GM12878 (cell line): ENCODE measurements around the gene KRTAP9-1. TPM values are rescaled to one million over a fixed set of nuclear protein-coding genes. Genes with fewer than 3 reads are reported as not detected.
"Not testable (repeated sequence)": the region's sequence is repeated elsewhere in the genome, so short reads cannot be mapped to it uniquely, and the experiment has no call there.

Experiments used
- ATAC-seq: fragments of 200-7000 bp; cut with Tn5 transposase; 3 replicates; pipeline ENCODE4 v1.9.1; 2020; ENCODE audit warnings: mild to moderate bottlenecking, moderate library complexity
- BruUV-seq: library from RNA; stranded (reverse); fragments of 400-500 nt; replicated peaks from 2 replicates; lab custom pipeline; 2021; lab: Mats Ljungman, UMichigan
- CTCF ChIA-PET: fragments of 300-600 bp; sonication (Branson Sonifier 250); formaldehyde crosslinking; extraction: SDS; loops from one replicate; lab custom pipeline; 2021; ENCODE audit warnings: inconsistent platforms; lab: Yijun Ruan, JAX
- POLR2A ChIA-PET: fragments of 350-600 bp; formaldehyde crosslinking; extraction: SDS; loops from one replicate; lab custom pipeline; 2021; ENCODE audit warnings: inconsistent platforms; lab: Charles Lee
- RAD21 ChIA-PET: fragments of 300-600 bp; sonication (Branson Sonifier 250); formaldehyde crosslinking; loops from one replicate; lab custom pipeline; 2023; ENCODE audit warnings: antibody characterized with exemption; ENCODE audit not compliant: unreplicated experiment; lab: Charles Lee
- SMC1A ChIA-PET: fragments of 300-600 bp; sonication (Branson Sonifier 250); formaldehyde crosslinking; loops from one replicate; lab custom pipeline; 2023; ENCODE audit not compliant: unreplicated experiment, uncharacterized antibody; lab: Charles Lee
- DNase-seq: peaks from one replicate; pipeline ENCODE4 v3.0.0-alpha.2; 2011; ENCODE audit warnings: low read depth, low spot score
- FAIRE-seq: peaks from 3 replicates; lab custom pipeline; 2011; peaks lifted over from hg19 to GRCh38; lab: Jason Lieb, UNC
- H2AFZ ChIP-seq: 2 replicates; pipeline ENCODE4 v1.6.0; 2011; ENCODE audit warnings: low read depth, low read length, control low read depth; ENCODE audit not compliant: control insufficient read depth
- H3K27ac ChIP-seq: 2 replicates; pipeline ENCODE4 v1.5.1; 2011; ENCODE audit warnings: control low read depth; ENCODE audit not compliant: control insufficient read depth, insufficient read depth
- H3K27me3 ChIP-seq, 2 experiments: replicated peaks in 1 of 2; 2 replicates each; pipeline versions ENCODE4 v1.6.0 to v1.6.1; 2011; ENCODE audit warnings: low read length in 1 of 2; ENCODE audit not compliant: control insufficient read depth in 2 of 2, insufficient read depth in 2 of 2
- H3K36me3 ChIP-seq, 2 experiments: 2 replicates each; pipeline ENCODE4 v1.5.1; 2011; ENCODE audit warnings: low read length in 1 of 2; ENCODE audit not compliant: control insufficient read depth in 2 of 2, insufficient read depth in 2 of 2
- H3K4me1 ChIP-seq: 2 replicates; pipeline ENCODE4 v1.6.1; 2011; ENCODE audit warnings: mild to moderate bottlenecking, low read length, moderate library complexity, mixed read lengths; ENCODE audit not compliant: control insufficient read depth, insufficient read depth
- H3K4me2 ChIP-seq: 2 replicates; pipeline ENCODE4 v1.6.0; 2011; ENCODE audit warnings: control low read depth; ENCODE audit not compliant: control insufficient read depth, insufficient read depth
- H3K4me3 ChIP-seq: fragments of 200-600 bp; sonication (generic); 2 replicates; pipeline ENCODE4 v1.5.1; 2016
- H3K79me2 ChIP-seq: 2 replicates; pipeline ENCODE4 v1.6.0; 2011; ENCODE audit warnings: low read length; ENCODE audit not compliant: control insufficient read depth, insufficient read depth
- H3K9ac ChIP-seq: 2 replicates; pipeline ENCODE4 v1.8.0; 2011; ENCODE audit warnings: low read length, control low read depth, mixed read lengths; ENCODE audit not compliant: control insufficient read depth, insufficient read depth
- H3K9me3 ChIP-seq: replicated peaks from 3 replicates; pipeline ENCODE4 v1.5.1; 2011; ENCODE audit warnings: mild to moderate bottlenecking, low read length; ENCODE audit not compliant: control insufficient read depth, insufficient read depth
- H4K20me1 ChIP-seq: 2 replicates; pipeline ENCODE4 v1.6.0; 2011; ENCODE audit not compliant: control insufficient read depth, insufficient read depth
- RAD51 ChIP-seq: fragments of 450-650 bp; IDR thresholded peaks from 2 replicates; pipeline ENCODE4 v1.6.1; 2016; ENCODE audit warnings: moderate library complexity, mild to moderate bottlenecking, inconsistent platforms
- ZBTB40 ChIP-seq: fragments of 450-650 bp; IDR thresholded peaks from 2 replicates; pipeline ENCODE4 v1.6.1; 2016; ENCODE audit warnings: mild to moderate bottlenecking, moderate library complexity, borderline replicate concordance
- WGBS: methylation state at CpG from one replicate; pipeline ENCODE4 v1.1.6; 2016; ENCODE audit warnings: low lambda C conversion rate; ENCODE audit not compliant: insufficient replicate concordance, insufficient coverage; ENCODE audit errors: missing lambda C conversion rate; 5-methylcytosine and 5-hydroxymethylcytosine counted together
- in situ Hi-C: fragments of 300-500 bp; cut with MboI; formaldehyde crosslinking; loops from 9 replicates; pipeline ENCODE4 v1.14.3; 2018; ENCODE audit warnings: mixed read lengths
- intact Hi-C: fragments of 100-400 bp; cut with micrococcal nuclease; formaldehyde crosslinking; loops from one replicate; pipeline ENCODE4 v1.14.2; 2022; ENCODE audit not compliant: unreplicated experiment
- polyA plus RNA-seq, 11 experiments: library from polyadenylated mRNA; depleted of rRNA in 4 of 11; unstranded in 6 of 11; stranded (reverse) in 5 of 11; fragments of >200 nt; fragmentation: Nextera tagmentation in 4 of 11; fragmentation: Illumina TruSeq in 1 of 11; extraction: Ambion mirVana in 4 of 11; extraction: Trizol in 1 of 11; gene quantifications; 1 replicate in 1 of 11; 2 replicates in 10 of 11; pipeline versions ENCODE4 v1.2.1 to v1.2.3, GENCODE V29; 2011 to 2016; ENCODE audit warnings: inconsistent platforms in 2 of 11, missing spikeins in 2 of 11, low read depth in 1 of 11
- total RNA-seq, 4 experiments: library from RNA; depleted of rRNA in 3 of 4; stranded (reverse); fragments of >200 nt in 3 of 4; fragmentation: Illumina TruSeq in 1 of 4; extraction: Trizol in 1 of 4; gene quantifications; 2 replicates each; pipeline versions ENCODE4 v1.2.1 to v1.2.3, GENCODE V29; 2013 to 2021

The KRTAP9-1 gene
- total and polyA plus RNA-seq, 10 of the 15 experiments (the other 5 are each of a cell fraction or from before 2014, with no cell fraction given): not detected

- TF ChIP-seq RAD51: no peak
- TF ChIP-seq ZBTB40: no peak
Measured at GRCh38 chr17:41153856-41154255, 35.8 kb upstream of the KRTAP9-1 start (continued).

GRCh38 chr17:41160190-41160589 is 29.5 kb upstream of the KRTAP9-1 start:
- H3K9me3 ChIP-seq, intact Hi-C loops, H3K27ac ChIP-seq, H3K27me3 ChIP-seq, H3K4me2 ChIP-seq, H3K4me3 ChIP-seq, SMC1A ChIA-PET, H3K9ac ChIP-seq, POLR2A ChIA-PET, RAD21 ChIA-PET, H2AFZ ChIP-seq, BruUV-seq, FAIRE-seq, in situ Hi-C loops, H4K20me1 ChIP-seq, DNase-seq, H3K79me2 ChIP-seq, H3K36me3 ChIP-seq, H3K4me1 ChIP-seq, CTCF ChIA-PET, ATAC-seq: not testable (repeated sequence)
- WGBS: 11% methylated on average over 3 of the region's 3 CpGs
